Upper lobe of right lung (tissue), 1 donor: ENCODE results near the gene CNTNAP2. TPM values are rescaled to one million over a fixed set of nuclear protein-coding genes. Genes with fewer than 3 reads are reported as not detected.

Experiments used
- ATAC-seq: fragments of 200-7000 bp; cut with Tn5 transposase; one replicate; pipeline ENCODE4 v1.9.1; 2020; ENCODE audit warnings: mild to moderate bottlenecking, moderate library complexity
- DNase-seq: peaks from one replicate; pipeline ENCODE4 v3.0.0-alpha.2; 2020
- H3K27ac ChIP-seq: fragments of 200-600 bp; one replicate; pipeline ENCODE4 v1.8.0; 2022
- H3K27me3 ChIP-seq: fragments of 200-600 bp; one replicate; pipeline ENCODE4 v1.8.0; 2022; ENCODE audit warnings: mild to moderate bottlenecking
- H3K36me3 ChIP-seq: fragments of 200-600 bp; one replicate; pipeline ENCODE4 v1.8.0; 2022
- H3K4me1 ChIP-seq: fragments of 200-600 bp; one replicate; pipeline ENCODE4 v1.8.0; 2022
- H3K4me3 ChIP-seq: fragments of 200-600 bp; one replicate; pipeline ENCODE4 v1.8.0; 2022; ENCODE audit warnings: mild to moderate bottlenecking
- H3K9me3 ChIP-seq: fragments of 200-600 bp; one replicate; pipeline ENCODE4 v1.8.0; 2022
- CTCF ChIP-seq: fragments of 200-600 bp; IDR thresholded peaks from one replicate; pipeline ENCODE4 v1.8.0; 2022; ENCODE audit warnings: antibody characterized with exemption
- intact Hi-C: fragments of 100-400 bp; cut with DNase I; formaldehyde crosslinking; loops from one replicate; pipeline ENCODE4 v1.11.0; 2022
- total RNA-seq: library from RNA; stranded (reverse); fragmentation: NEBNext Ultra II Directional; extraction: Animal tissue kit (Norgen Biotek cat#: 25700); gene quantifications from one replicate; pipeline ENCODE4 v1.2.1, GENCODE V29; 2021
- donor health status: DM: no; HTN: yes; CAD: no; lungs with severe emphysema.

The CNTNAP2 gene
- total RNA-seq, 1 donor from 2014 or later, result 0.41 TPM

- no peak for ATAC-seq
- Histone ChIP-seq H3K27ac (no peak overlapping the region), H3K36me3 (no peaks in the 10 kb centered on the region), H3K27me3 (no peaks in the 10 kb centered on the region), H3K4me1 (no peaks in the 10 kb centered on the region), H3K4me3 (no peak overlapping the region), H3K9me3 (no peaks in the 10 kb centered on the region)
- TF ChIP-seq CTCF, result no peak
- intact Hi-C loops, result no loop called here
- DNase-seq, result no peak
These were observed 1897.4 kb downstream of the CNTNAP2 start for GRCh38 chr7:148014001-148014400.

- no peak for DNase-seq
- Histone ChIP-seq H3K4me1 (no peaks in the 10 kb centered on the region), H3K4me3 (no peak overlapping the region), H3K27ac (no peak overlapping the region), H3K9me3 (no peaks in the 10 kb centered on the region), H3K36me3 (no peaks in the 10 kb centered on the region), H3K27me3 (no peaks in the 10 kb centered on the region)
- ATAC-seq, result peak; percentile 30
- TF ChIP-seq CTCF, result no peak
- intact Hi-C loops, result no loop called here
These were observed 1897.9 kb downstream of the CNTNAP2 start for GRCh38 chr7:148014541-148014940.

GRCh38 chr7:148017126-148017525 is 1900.5 kb downstream of the CNTNAP2 start:
- Histone ChIP-seq H3K27ac (no peak overlapping the region), H3K9me3 (no peaks in the 10 kb centered on the region), H3K27me3 (no peaks in the 10 kb centered on the region), H3K4me1 (no peaks in the 10 kb centered on the region), H3K4me3 (no peak overlapping the region), H3K36me3 (no peaks in the 10 kb centered on the region)
- no peak for ATAC-seq
- TF ChIP-seq CTCF, result no peak
- intact Hi-C loops, result no loop called here
- DNase-seq, result no peak

GRCh38 chr7:148020679-148021078 is 1904.1 kb downstream of the CNTNAP2 start:
- no peaks in the 10 kb centered on the region for H3K9me3 ChIP-seq
- intact Hi-C loops, result no loop called here
- H3K27me3 ChIP-seq, result no peaks in the 10 kb centered on the region
- H3K27ac ChIP-seq, result no peak overlapping the region
- H3K36me3 ChIP-seq, result no peaks in the 10 kb centered on the region
- ATAC-seq (no peak), DNase-seq (no peak)
- no peak for TF ChIP-seq CTCF
- no peak overlapping the region for H3K4me3 ChIP-seq
- H3K4me1 ChIP-seq, result no peaks in the 10 kb centered on the region

- Histone ChIP-seq H3K27me3 (no peaks in the 10 kb centered on the region), H3K27ac (no peak overlapping the region), H3K4me3 (no peak overlapping the region), H3K4me1 (no peaks in the 10 kb centered on the region), H3K9me3 (no peaks in the 10 kb centered on the region), H3K36me3 (no peaks in the 10 kb centered on the region)
- ATAC-seq (no peak), DNase-seq (no peak)
- intact Hi-C loops, result no loop called here
- TF ChIP-seq CTCF, result no peak
These were observed 1905.0 kb downstream of the CNTNAP2 start for GRCh38 chr7:148021507-148022045.

GRCh38 chr7:148022832-148023231 is 1906.2 kb downstream of the CNTNAP2 start:
- no peaks in the 10 kb centered on the region for H3K27me3 ChIP-seq
- ATAC-seq (no peak), DNase-seq (no peak)
- H3K9me3 ChIP-seq, result no peaks in the 10 kb centered on the region
- H3K36me3 ChIP-seq, result no peaks in the 10 kb centered on the region
- TF ChIP-seq CTCF, result no peak
- H3K4me1 ChIP-seq, result no peaks in the 10 kb centered on the region
- intact Hi-C loops, result no loop called here
- no peak overlapping the region for H3K27ac ChIP-seq
- H3K4me3 ChIP-seq, result no peak overlapping the region
